CD8-positive, alpha-beta memory T cell (primary cell): ENCODE measurements around the gene OGG1. TPM values are rescaled to one million over a fixed set of nuclear protein-coding genes. Genes with fewer than 3 reads are reported as not detected.
A peak's percentile ranks its signal among the peaks of the same experiment; 100 is the strongest.

Experiments used
- CTCF ChIA-PET: fragments of 350-600 bp; sonication (Branson Sonifier 250); formaldehyde crosslinking; loops from one replicate; lab custom pipeline; 2021; ENCODE audit warnings: antibody characterized with exemption; lab: Charles Lee
- POLR2A ChIA-PET: fragments of 350-600 bp; sonication (Branson Sonifier 250); formaldehyde crosslinking; loops from one replicate; lab custom pipeline; 2021; ENCODE audit warnings: antibody characterized with exemption; lab: Charles Lee
- DNase-seq, 5 donors: peaks; one replicate each; pipeline versions ENCODE4 v3.0.0 to v3.0.0-alpha.2; 2020 to 2022; ENCODE audit warnings: mixed read lengths in 1 of 5
- H3K27ac ChIP-seq: one replicate; pipeline ENCODE4 v1.7.0; 2013; ENCODE audit warnings: low read depth, mild to moderate bottlenecking, low read length, moderate library complexity
- H3K27me3 ChIP-seq: 2 replicates; pipeline ENCODE4 v1.7.0; 2013; ENCODE audit warnings: low read length, mild to moderate bottlenecking; ENCODE audit not compliant: insufficient read depth, poor library complexity, severe bottlenecking
- H3K36me3 ChIP-seq: 2 replicates; pipeline ENCODE4 v1.7.0; 2013; ENCODE audit warnings: mild to moderate bottlenecking, low read length, moderate library complexity; ENCODE audit not compliant: insufficient read depth
- H3K4me1 ChIP-seq: 2 replicates; pipeline ENCODE4 v1.7.0; 2013; ENCODE audit warnings: mild to moderate bottlenecking, low read length, moderate library complexity; ENCODE audit not compliant: insufficient read depth
- H3K4me3 ChIP-seq: 2 replicates; pipeline ENCODE4 v1.7.0; 2013; ENCODE audit warnings: mild to moderate bottlenecking, low read length
- H3K9me3 ChIP-seq: 2 replicates; pipeline ENCODE4 v1.7.0; 2013; ENCODE audit warnings: mild to moderate bottlenecking, low read length
- H3K27ac Mint-ChIP-seq, 8 donors: one replicate each; pipeline ENCODE4 v1.8.0; 2020 to 2021; ENCODE audit warnings: mixed read lengths in 8 of 8, mild to moderate bottlenecking in 6 of 8, inconsistent platforms in 3 of 8, moderate library complexity in 3 of 8
- H3K27me3 Mint-ChIP-seq, 2 donors: one replicate each; pipeline ENCODE4 v1.8.0; 2020 to 2021; ENCODE audit warnings: mixed read lengths in 2 of 2, mild to moderate bottlenecking in 1 of 2, moderate library complexity in 1 of 2
- H3K36me3 Mint-ChIP-seq, 3 donors: one replicate each; pipeline ENCODE4 v1.8.0; 2020 to 2021; ENCODE audit warnings: mixed read lengths in 3 of 3, inconsistent platforms in 1 of 3, mild to moderate bottlenecking in 1 of 3
- H3K4me1 Mint-ChIP-seq, 3 donors: one replicate each; pipeline ENCODE4 v1.8.0; 2020 to 2021; ENCODE audit warnings: mixed read lengths in 3 of 3, inconsistent platforms in 1 of 3, mild to moderate bottlenecking in 1 of 3
- H3K4me3 Mint-ChIP-seq, 7 donors: one replicate each; pipeline ENCODE4 v1.8.0; 2020 to 2021; ENCODE audit warnings: mixed read lengths in 7 of 7, mild to moderate bottlenecking in 6 of 7, moderate library complexity in 4 of 7, inconsistent platforms in 2 of 7
- H3K9me3 Mint-ChIP-seq, 5 donors: one replicate each; pipeline ENCODE4 v1.8.0; 2020 to 2022; ENCODE audit warnings: mixed read lengths in 5 of 5, mild to moderate bottlenecking in 3 of 5, moderate library complexity in 2 of 5, inconsistent platforms in 1 of 5
- polyA plus RNA-seq: library from polyadenylated mRNA; unstranded; fragments of 300-500 nt; fragmentation: Illumina TruSeq; gene quantifications from one replicate; pipeline ENCODE4 v1.2.3, GENCODE V29; 2021
- total RNA-seq, 2 experiments: library from RNA; stranded (reverse); gene quantifications; one replicate each; pipeline ENCODE4 v1.2.3, GENCODE V29; 2021

Gene OGG1
- total and polyA plus RNA-seq, 3 experiments from 2014 or later: 25.8 to 32.1 (median 30.5) TPM

GRCh38 chr3:9793161-9793781 lies 43.5 kb downstream of the OGG1 start:
- Histone ChIP-seq H3K4me3 (peak overlapping the region; percentile 88), H3K27ac (peak overlapping the region; percentile 97), H3K36me3 (peaks cover 29% of the 10 kb centered on the region), H3K9me3 (no peaks in the 10 kb centered on the region), H3K27me3 (no peaks in the 10 kb centered on the region), H3K4me1 (peaks cover 52% of the 10 kb centered on the region)
- peaks cover 0 to 1% of the 10 kb centered on the region in 2 donors for H3K27me3 Mint-ChIP-seq
- DNase-seq: peak in 1 of 5 donors; percentile 28
- H3K4me1 Mint-ChIP-seq: peaks cover 54 to 76% (median 68%) of the 10 kb centered on the region in 3 donors
- no peaks in the 10 kb centered on the region for H3K9me3 Mint-ChIP-seq
- peaks cover 8 to 69% (median 18%) of the 10 kb centered on the region in 3 donors for H3K36me3 Mint-ChIP-seq
- POLR2A ChIA-PET: interaction anchor here (0.6 to 3.0 kb wide), 19 partner anchors 12 to 455 kb away, joined by 3 to 37 read pairs (median 5); partner anchors contain the start of genes BRPF1, CAMK1, CRELD1 and JAGN1
- peak overlapping the region; percentile 90 to 100 (median 99) for H3K27ac Mint-ChIP-seq
- H3K4me3 Mint-ChIP-seq: peak overlapping the region; percentile 95 to 99 (median 97)
- CTCF ChIA-PET: interaction anchor here (0.7 to 1.2 kb wide), 13 partner anchors 8 to 528 kb away, joined by 3 to 8 read pairs (median 4); partner anchors contain the start of genes CRELD1, OGG1, SEC13 and TTLL3

- H3K36me3 Mint-ChIP-seq: peaks cover 8 to 71% (median 17%) of the 10 kb centered on the region in 3 donors
- CTCF ChIA-PET: no interaction called here
- H3K4me3 ChIP-seq: no peak overlapping the region
Measured at GRCh38 chr3:9794400-9794799, 44.6 kb downstream of the OGG1 start.

GRCh38 chr3:9795207-9795606 lies 45.5 kb downstream of the OGG1 start:
- H3K4me1 ChIP-seq: peaks cover 49% of the 10 kb centered on the region
- peaks cover 8 to 71% (median 19%) of the 10 kb centered on the region in 3 donors for H3K36me3 Mint-ChIP-seq
- no peak for DNase-seq
- peak overlapping the region; percentile 49 to 96 (median 78) for H3K27ac Mint-ChIP-seq
- H3K4me3 Mint-ChIP-seq: peak overlapping the region; percentile 49 to 98 (median 81)
- H3K27me3 ChIP-seq: no peaks in the 10 kb centered on the region
- H3K4me3 ChIP-seq: no peak overlapping the region
- POLR2A ChIA-PET: no interaction called here
- H3K27me3 Mint-ChIP-seq: peaks cover 0 to 1% of the 10 kb centered on the region in 2 donors
- peaks cover 54 to 79% (median 64%) of the 10 kb centered on the region in 3 donors for H3K4me1 Mint-ChIP-seq
- H3K9me3 ChIP-seq: no peaks in the 10 kb centered on the region
- H3K27ac ChIP-seq: no peak overlapping the region
- peaks cover 33% of the 10 kb centered on the region for H3K36me3 ChIP-seq
- CTCF ChIA-PET: interaction anchor here (2.2 kb wide), 1 partner anchor 13 kb away, joined by 4 read pairs; no protein-coding TSS in a partner anchor
- H3K9me3 Mint-ChIP-seq: no peaks in the 10 kb centered on the region

More at GRCh38 chr3:9794400-9794799, 44.6 kb downstream of the OGG1 start:
- peaks cover 0 to 1% of the 10 kb centered on the region in 2 donors for H3K27me3 Mint-ChIP-seq
- Histone ChIP-seq H3K27me3 (no peaks in the 10 kb centered on the region), H3K36me3 (peaks cover 33% of the 10 kb centered on the region), H3K9me3 (no peaks in the 10 kb centered on the region), H3K4me1 (peaks cover 52% of the 10 kb centered on the region), H3K27ac (no peak overlapping the region)
- H3K4me3 Mint-ChIP-seq: peak overlapping the region; percentile 76 to 99 (median 97)
- peaks cover 53 to 76% (median 70%) of the 10 kb centered on the region in 3 donors for H3K4me1 Mint-ChIP-seq
- POLR2A ChIA-PET: no interaction called here
- no peak for DNase-seq
- H3K9me3 Mint-ChIP-seq: no peaks in the 10 kb centered on the region
- peak overlapping the region in 7 of 8 donors; percentile 44 to 99 (median 80) for H3K27ac Mint-ChIP-seq

GRCh38 chr3:9797196-9797945 lies 47.6 kb downstream of the OGG1 start:
- Mint-ChIP-seq H3K4me3 (peak overlapping the region in 1 of 7 donors; percentile 48), H3K4me1 (peaks cover 39 to 60% (median 45%) of the 10 kb centered on the region in 3 donors), H3K9me3 (no peaks in the 10 kb centered on the region), H3K36me3 (peaks cover 8 to 79% (median 16%) of the 10 kb centered on the region in 3 donors), H3K27ac (peak overlapping the region in 4 of 8 donors; percentile 2 to 63 (median 48)), H3K27me3 (peaks cover 0 to 1% of the 10 kb centered on the region in 2 donors)
- DNase-seq: no peak
- ChIA-PET CTCF (interaction anchor here (0.6 to 1.5 kb wide), 3 partner anchors 10 to 131 kb away, joined by 3 to 4 read pairs (median 3); no protein-coding TSS in a partner anchor), POLR2A (interaction anchor here (0.7 kb wide), 1 partner anchor 38 kb away, joined by 7 read pairs; no protein-coding TSS in a partner anchor)
- H3K36me3 ChIP-seq: peaks cover 45% of the 10 kb centered on the region
- no peaks in the 10 kb centered on the region for H3K27me3 ChIP-seq
- peaks cover 32% of the 10 kb centered on the region for H3K4me1 ChIP-seq
- no peak overlapping the region for H3K27ac ChIP-seq
- no peaks in the 10 kb centered on the region for H3K9me3 ChIP-seq
- H3K4me3 ChIP-seq: no peak overlapping the region

- H3K27ac Mint-ChIP-seq: no peak overlapping the region
- H3K36me3 ChIP-seq: peaks cover 73% of the 10 kb centered on the region
- no peak overlapping the region for H3K4me3 Mint-ChIP-seq
- H3K27me3 ChIP-seq: no peaks in the 10 kb centered on the region
- peaks cover 26 to 43% (median 34%) of the 10 kb centered on the region in 3 donors for H3K4me1 Mint-ChIP-seq
- H3K36me3 Mint-ChIP-seq: peaks cover 11 to 83% (median 21%) of the 10 kb centered on the region in 3 donors
- no peaks in the 10 kb centered on the region for H3K27me3 Mint-ChIP-seq
- peaks cover 10% of the 10 kb centered on the region for H3K4me1 ChIP-seq
- no peak overlapping the region for H3K4me3 ChIP-seq
- ChIA-PET CTCF (interaction anchor here (1.4 kb wide), 1 partner anchor 146 kb away, joined by 3 read pairs; no protein-coding TSS in a partner anchor), POLR2A (interaction anchor here (0.7 to 1.4 kb wide), 2 partner anchors 9 to 177 kb away, joined by 6 to 9 read pairs; partner anchors contain the start of gene TTLL3)
- no peak overlapping the region for H3K27ac ChIP-seq
- no peak for DNase-seq
- H3K9me3 Mint-ChIP-seq: no peaks in the 10 kb centered on the region
- no peaks in the 10 kb centered on the region for H3K9me3 ChIP-seq
Measured at GRCh38 chr3:9800529-9800928, 50.8 kb downstream of the OGG1 start.

GRCh38 chr3:9803494-9803893 lies 53.7 kb downstream of the OGG1 start:
- peaks cover 65% of the 10 kb centered on the region for H3K36me3 ChIP-seq
- DNase-seq: no peak
- H3K4me3 ChIP-seq: no peak overlapping the region
- ChIA-PET POLR2A (interaction anchor here (0.6 kb wide), 1 partner anchor 118 kb away, joined by 3 read pairs; no protein-coding TSS in a partner anchor), CTCF (interaction anchor here (1.9 kb wide), 1 partner anchor 11 kb away, joined by 8 read pairs; no protein-coding TSS in a partner anchor)
- Mint-ChIP-seq H3K27ac (peak overlapping the region in 4 of 8 donors; percentile 23 to 70 (median 39)), H3K36me3 (peaks cover 6 to 82% (median 16%) of the 10 kb centered on the region in 3 donors), H3K4me1 (peaks cover 23 to 39% (median 28%) of the 10 kb centered on the region in 3 donors), H3K4me3 (no peak overlapping the region), H3K27me3 (no peaks in the 10 kb centered on the region), H3K9me3 (no peaks in the 10 kb centered on the region)
- no peaks in the 10 kb centered on the region for H3K27me3 ChIP-seq
- H3K27ac ChIP-seq: no peak overlapping the region
- H3K4me1 ChIP-seq: peaks cover 10% of the 10 kb centered on the region
- H3K9me3 ChIP-seq: no peaks in the 10 kb centered on the region

- Mint-ChIP-seq H3K27ac (peak overlapping the region in 3 of 8 donors; percentile 11 to 75 (median 29)), H3K4me1 (peaks cover 28 to 41% (median 40%) of the 10 kb centered on the region in 3 donors), H3K36me3 (peaks cover 6 to 75% (median 11%) of the 10 kb centered on the region in 3 donors), H3K9me3 (no peaks in the 10 kb centered on the region), H3K27me3 (no peaks in the 10 kb centered on the region), H3K4me3 (no peak overlapping the region)
- Histone ChIP-seq H3K27me3 (no peaks in the 10 kb centered on the region), H3K4me1 (peaks cover 21% of the 10 kb centered on the region), H3K27ac (no peak overlapping the region), H3K4me3 (no peak overlapping the region), H3K9me3 (no peaks in the 10 kb centered on the region), H3K36me3 (peaks cover 53% of the 10 kb centered on the region)
- DNase-seq: no peak
- ChIA-PET POLR2A (interaction anchor here (1.9 kb wide), 1 partner anchor 12 kb away, joined by 7 read pairs; the partner anchor contains the start of genes ARPC4 and TADA3), CTCF (interaction anchor here (0.9 to 1.9 kb wide), 3 partner anchors 9 to 55 kb away, joined by 3 to 8 read pairs (median 4); partner anchors contain the start of gene OGG1)
Measured at GRCh38 chr3:9804996-9805395, 55.2 kb downstream of the OGG1 start.
